Epithelial cell of alveolus of lung (primary cell): Measurements from ENCODE around the gene GGCT. TPM values are rescaled to one million over a fixed set of nuclear protein-coding genes. Genes with fewer than 3 reads are reported as not detected.

ENCODE experiments used
- total RNA-seq: library from RNA; depleted of rRNA; stranded (reverse); fragments of >200 nt; gene quantifications from 2 replicates; pipeline ENCODE4 v1.2.1, GENCODE V29; 2015

Gene GGCT, protein sequence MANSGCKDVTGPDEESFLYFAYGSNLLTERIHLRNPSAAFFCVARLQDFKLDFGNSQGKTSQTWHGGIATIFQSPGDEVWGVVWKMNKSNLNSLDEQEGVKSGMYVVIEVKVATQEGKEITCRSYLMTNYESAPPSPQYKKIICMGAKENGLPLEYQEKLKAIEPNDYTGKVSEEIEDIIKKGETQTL
- total RNA-seq, result 27.0 and 45.1 TPM in 2 replicates

DNA sequence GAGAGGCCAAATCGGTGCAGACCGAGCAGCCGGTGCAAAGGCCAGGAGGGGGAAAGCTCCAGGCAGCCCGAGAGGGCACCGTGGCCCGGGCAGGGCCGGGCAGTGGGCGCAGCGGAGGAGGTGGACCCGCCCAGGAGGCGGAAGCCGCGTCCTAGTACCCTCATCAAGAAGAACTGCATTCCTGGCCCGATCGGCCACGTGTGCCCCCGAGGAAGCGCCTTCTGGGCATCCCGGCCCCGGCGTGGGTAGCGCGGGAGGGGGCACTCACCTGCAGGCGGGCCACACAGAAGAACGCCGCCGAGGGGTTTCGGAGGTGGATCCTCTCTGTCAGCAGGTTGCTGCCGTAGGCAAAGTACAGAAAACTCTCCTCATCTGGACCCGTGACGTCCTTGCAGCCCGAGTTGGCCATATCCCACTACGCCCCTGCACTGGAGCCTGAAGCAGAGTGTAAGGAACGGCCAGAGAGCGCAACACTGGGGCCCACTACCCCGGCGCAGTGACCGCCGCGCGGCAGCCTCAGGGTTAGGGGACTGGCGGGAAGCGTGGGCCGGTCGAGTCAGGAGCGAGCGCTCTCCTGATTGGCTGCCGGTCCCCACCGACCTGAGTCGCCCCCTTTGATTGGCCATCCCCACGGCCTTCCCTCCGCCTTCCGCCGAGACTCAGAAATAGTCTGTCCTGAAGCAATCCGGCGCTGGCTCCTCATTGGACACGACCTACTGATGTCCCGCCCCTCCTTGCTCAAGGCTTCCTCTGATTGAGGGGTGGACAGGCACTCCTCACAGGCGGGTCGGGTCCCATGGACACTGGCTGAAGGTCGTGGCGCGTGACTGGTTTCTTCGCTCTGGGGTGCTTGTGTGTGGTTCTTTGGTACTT, at the start of gene GGCT:
TSS of gene GGCT (minus strand) at position 529 of the 873 bp plus-strand sequence. CDS start at position 409, 120 bp downstream.

DNA sequence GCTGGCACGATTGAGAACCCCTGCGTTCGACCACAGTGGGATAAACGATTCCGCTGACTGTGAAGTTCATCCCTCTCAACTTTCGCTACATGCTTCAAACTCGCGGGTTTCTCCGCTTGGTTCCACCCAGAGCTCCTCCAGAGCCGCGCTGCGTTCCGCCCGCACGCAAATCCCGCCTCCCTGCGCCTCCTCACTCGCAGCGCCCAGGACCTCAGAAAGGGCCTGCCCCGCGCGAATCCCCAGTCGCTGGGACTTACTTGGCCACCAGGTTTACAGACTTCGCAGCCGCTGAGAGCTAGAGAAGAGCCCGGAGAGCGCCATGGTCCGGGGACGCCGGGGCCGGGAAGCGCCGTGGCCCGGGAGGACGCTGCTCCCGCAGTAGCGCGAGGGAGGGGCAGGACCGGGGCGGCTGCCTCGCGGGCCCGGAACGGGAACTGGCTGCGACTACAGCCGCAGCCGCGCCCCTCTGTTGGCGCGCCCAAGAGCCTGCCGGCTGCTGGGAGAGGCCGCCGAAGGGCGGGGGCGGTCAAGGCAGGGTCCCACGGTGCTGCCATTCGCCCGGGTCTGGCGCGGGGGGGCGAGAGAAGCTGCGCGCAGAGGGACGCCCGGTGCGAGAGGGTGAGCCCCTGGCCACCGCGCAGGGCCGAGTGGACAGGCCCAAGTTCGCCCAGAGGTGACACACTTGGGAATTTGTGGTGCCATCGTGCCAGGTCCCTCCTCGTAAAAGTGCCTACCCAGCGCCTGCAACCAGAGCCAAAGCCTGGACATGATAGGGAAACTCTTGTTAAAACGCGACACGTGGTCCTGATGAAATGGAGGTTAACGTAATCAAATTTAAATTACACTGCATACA, 26.1 kb downstream of the GGCT start, which contains the start of gene NOD1:
TSS of gene NOD1 (minus strand) at position 436 of the 853 bp plus-strand sequence. CDS start 21,863 bp downstream, outside the sequence.

Other genes starting within 250 kb of the GGCT start
- 3.1 and 4.2 TPM in 2 replicates for gene ZNRF2, start 220.2 kb downstream of the GGCT start, total RNA-seq
- 4.4 and 7.2 TPM in 2 replicates for gene NOD1, start 26.0 kb downstream of the GGCT start, total RNA-seq
- gene GARS1, start 90.0 kb upstream of the GGCT start, total RNA-seq, result 120 and 313 TPM in 2 replicates
- gene CRHR2, start 177.6 kb upstream of the GGCT start, total RNA-seq, result not detected in 2 replicates
- 1.7 and 11.2 TPM in 2 replicates for gene INMT, start 247.3 kb upstream of the GGCT start, total RNA-seq